H1 (cell line): Measurements from ENCODE around the gene ANKFN1. TPM values are rescaled to one million over a fixed set of nuclear protein-coding genes. Genes with fewer than 3 reads are reported as not detected.

ENCODE experiments used
- TCF12 ChIP-seq: IDR thresholded peaks from 2 replicates; pipeline ENCODE4 v1.6.1; 2011; ENCODE audit warnings: low read depth, mild to moderate bottlenecking, low read length
- polyA plus RNA-seq, 7 experiments: library from polyadenylated mRNA; depleted of rRNA in 3 of 7; stranded (reverse) in 5 of 7; unstranded in 2 of 7; fragments of >200 nt in 5 of 7; fragments of 200-250 nt in 2 of 7; gene quantifications; 1 replicate in 5 of 7; 2 replicates in 1 of 7; 4 replicates in 1 of 7; pipeline versions ENCODE4 v1.2.1 to v1.2.3, GENCODE V29; 2011 to 2013; ENCODE audit warnings: missing spikeins in 2 of 7, mixed read lengths in 2 of 7
- total RNA-seq: library from RNA; stranded (reverse); fragmentation: NEBNext Ultra II Directional; extraction: Animal tissue kit (Norgen Biotek cat#: 25700); gene quantifications from 2 replicates; pipeline ENCODE4 v1.2.1, GENCODE V29; 2021

Gene ANKFN1
- total and polyA plus RNA-seq, 2 of the 8 experiments (the other 6 are each of a cell fraction or from before 2014, with no cell fraction given) = not detected

DNA sequence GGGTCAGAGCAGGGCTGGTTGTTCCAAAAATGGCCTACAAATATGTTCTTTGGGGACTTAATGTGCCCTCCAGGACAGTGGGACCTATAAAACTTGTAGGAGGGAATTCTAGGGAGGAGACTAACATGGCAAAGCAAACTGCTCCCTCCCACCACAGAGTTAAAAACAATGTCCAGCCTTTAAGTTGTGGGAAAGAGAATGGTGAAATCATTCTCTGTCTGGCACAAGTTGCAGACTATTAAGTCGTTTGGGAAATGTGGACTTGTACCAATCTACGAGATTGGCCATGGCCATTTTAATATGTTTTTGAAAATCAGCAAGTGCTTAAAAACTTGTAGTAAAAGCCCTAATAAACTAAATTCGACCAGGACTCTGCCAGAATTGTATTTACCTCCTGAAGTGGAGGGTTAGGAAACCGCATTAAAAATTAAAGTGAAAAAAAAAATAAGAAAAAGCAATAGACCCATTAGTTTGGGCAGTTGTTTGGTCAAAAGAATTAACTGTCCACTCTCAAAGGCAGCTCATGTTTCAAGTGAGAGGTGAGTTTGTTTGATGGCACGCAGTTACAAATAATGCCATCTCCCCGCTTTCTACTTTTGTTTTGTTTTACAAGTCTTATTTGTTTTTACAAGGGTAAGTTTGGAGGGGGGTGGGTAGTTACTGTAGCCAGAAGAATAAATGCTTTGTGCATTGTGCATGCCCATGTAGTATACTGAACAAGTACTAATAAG, 32.4 kb downstream of the ANKFN1 start (continued):
- TF ChIP-seq TCF12 = no peak
